ENCODE measurements around the gene RIPK1.

- no peak for TF ChIP-seq CTCF (IDR thresholded peaks at IDR 0.05 in 2 of 3, conservative IDR thresholded peaks at IDR 0.05 in 1 of 3; ENCODE audit: insufficient read depth in 2 of 3, low read depth in 1 of 3, low read length in 3 of 3)
- TF ChIP-seq ZNF280A (IDR thresholded peaks at IDR 0.05; ENCODE audit: low read depth, partially characterized antibody): no peak
- no peak for TF ChIP-seq FOXA1 (IDR thresholded peaks at IDR 0.05; ENCODE audit: borderline replicate concordance)
- TF ChIP-seq NR2C2 (CRISPR knock-in tag; IDR thresholded peaks at IDR 0.05): no peak
- TF ChIP-seq NR2C2 (tag; IDR thresholded peaks at IDR 0.05): no peak
- no peak for TF ChIP-seq RFX1 (IDR thresholded peaks at IDR 0.05)
- no peak for TF ChIP-seq SPI1 (IDR thresholded peaks at IDR 0.05; ENCODE audit: borderline replicate concordance, low read depth, low read length)
- TF ChIP-seq, protein P1, sequence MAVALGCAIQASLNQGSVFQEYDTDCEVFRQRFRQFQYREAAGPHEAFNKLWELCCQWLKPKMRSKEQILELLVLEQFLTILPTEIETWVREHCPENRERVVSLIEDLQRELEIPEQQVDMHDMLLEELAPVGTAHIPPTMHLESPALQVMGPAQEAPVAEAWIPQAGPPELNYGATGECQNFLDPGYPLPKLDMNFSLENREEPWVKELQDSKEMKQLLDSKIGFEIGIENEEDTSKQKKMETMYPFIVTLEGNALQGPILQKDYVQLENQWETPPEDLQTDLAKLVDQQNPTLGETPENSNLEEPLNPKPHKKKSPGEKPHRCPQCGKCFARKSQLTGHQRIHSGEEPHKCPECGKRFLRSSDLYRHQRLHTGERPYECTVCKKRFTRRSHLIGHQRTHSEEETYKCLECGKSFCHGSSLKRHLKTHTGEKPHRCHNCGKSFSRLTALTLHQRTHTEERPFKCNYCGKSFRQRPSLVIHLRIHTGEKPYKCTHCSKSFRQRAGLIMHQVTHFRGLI (CRISPR knock-in tag; IDR thresholded peaks at IDR 0.05): no peak
- TF ChIP-seq MAZ (CRISPR knock-in tag; conservative IDR thresholded peaks at IDR 0.05 in 1 of 2, IDR thresholded peaks at IDR 0.05 in 1 of 2): no peak
- TF ChIP-seq IRF2 (CRISPR knock-in tag; IDR thresholded peaks at IDR 0.05): no peak
- no peak for TF ChIP-seq POLR2A (conservative IDR thresholded peaks at IDR 0.05)
- no peak for TF ChIP-seq TFE3 (CRISPR knock-in tag; IDR thresholded peaks at IDR 0.05)
Measured at GRCh38 chr6:3109761-3110160, 41.5 kb downstream of the RIPK1 start.
